K562 (cell line): ENCODE results near the gene STX7. TPM values are rescaled to one million over a fixed set of nuclear protein-coding genes. Genes with fewer than 3 reads are reported as not detected.

Experiments
- ATAC-seq: fragments of 200-7000 bp; cut with Tn5 transposase; 3 replicates; pipeline ENCODE4 v1.9.1; 2020; ENCODE audit warnings: moderate library complexity
- BruUV-seq: library from RNA; stranded (reverse); fragments of 400-500 nt; replicated peaks from 2 replicates; lab custom pipeline; 2021; lab: Mats Ljungman, UMichigan
- CTCF ChIA-PET: fragments of 300-600 bp; formaldehyde crosslinking; extraction: SDS; loops from one replicate; lab custom pipeline; 2021; ENCODE audit warnings: low intra/inter-chr PET ratio; lab: Yijun Ruan, JAX
- POLR2A ChIA-PET: fragments of 300-600, 350-650 bp; sonication (Branson Sonifier 250); formaldehyde crosslinking; extraction: SDS; loops from one replicate; lab custom pipeline; 2021; ENCODE audit warnings: antibody characterized with exemption, inconsistent platforms; lab: Yijun Ruan, JAX
- DNase-seq, 4 experiments: peaks; one replicate each; pipeline versions ENCODE4 v3.0.0 to v3.0.0-alpha.2; 2011 to 2018; ENCODE audit warnings: low spot score in 3 of 4, mixed read lengths in 3 of 4; ENCODE audit errors: extremely low read depth in 1 of 4
- FAIRE-seq: peaks from 2 replicates; lab custom pipeline; 2011; peaks lifted over from hg19 to GRCh38; lab: Jason Lieb, UNC
- H2AFZ ChIP-seq: 2 replicates; pipeline ENCODE4 v1.6.0; 2011; ENCODE audit warnings: low read depth, low read length, control low read depth, inconsistent platforms
- H3K27ac ChIP-seq: fragments of 200-600 bp; 3 replicates; pipeline ENCODE4 v1.8.0; 2011; ENCODE audit warnings: low read depth, mild to moderate bottlenecking, control low read depth, inconsistent platforms, low read length, moderate library complexity, mixed read lengths; ENCODE audit errors: extremely low read depth
- H3K27me3 ChIP-seq, 2 experiments: fragments of 300-600 bp in 1 of 2; 2 replicates in 1 of 2; 3 replicates in 1 of 2; pipeline versions ENCODE4 v1.6.0 to v1.8.0; 2011; ENCODE audit warnings: inconsistent platforms in 2 of 2, low read length in 2 of 2, mild to moderate bottlenecking in 1 of 2, mixed read lengths in 1 of 2, moderate library complexity in 1 of 2; ENCODE audit not compliant: control insufficient read depth in 2 of 2, insufficient read depth in 2 of 2
- H3K36me3 ChIP-seq: fragments of 300-600 bp; 3 replicates; pipeline ENCODE4 v1.8.0; 2011; ENCODE audit warnings: mild to moderate bottlenecking, low read length, inconsistent platforms; ENCODE audit not compliant: control insufficient read depth, insufficient read depth
- H3K4me1 ChIP-seq, 2 experiments: fragments of 200-600 bp in 1 of 2; replicated peaks in 1 of 2; 2 replicates in 1 of 2; 3 replicates in 1 of 2; pipeline versions ENCODE4 v1.5.1 to v1.8.0; 2011; ENCODE audit warnings: inconsistent platforms in 2 of 2, low read length in 2 of 2, mild to moderate bottlenecking in 1 of 2, mixed read lengths in 1 of 2, moderate library complexity in 1 of 2; ENCODE audit not compliant: control insufficient read depth in 2 of 2, insufficient read depth in 2 of 2
- H3K4me2 ChIP-seq: 2 replicates; pipeline ENCODE4 v1.6.1; 2011; ENCODE audit warnings: low read length, control low read depth, inconsistent platforms, mixed read lengths; ENCODE audit not compliant: insufficient read depth
- H3K4me3 ChIP-seq: fragments of 200-600 bp; sonication (generic), shearing (Covaris generic); 2 replicates; pipeline ENCODE4 v1.5.1; 2016; ENCODE audit warnings: control low read depth, inconsistent platforms
- H3K79me2 ChIP-seq: fragments of 200-600 bp; 3 replicates; pipeline ENCODE4 v1.8.0; 2011; ENCODE audit warnings: low read length, inconsistent platforms; ENCODE audit not compliant: control insufficient read depth, insufficient read depth
- H3K9ac ChIP-seq, 2 experiments: 2 replicates each; pipeline versions ENCODE4 v1.6.0 to v1.6.1; 2011; ENCODE audit warnings: low read depth in 2 of 2, low read length in 2 of 2, control low read depth in 1 of 2, inconsistent platforms in 1 of 2, mild to moderate bottlenecking in 1 of 2, mixed read lengths in 1 of 2; ENCODE audit not compliant: insufficient read depth in 1 of 2
- H3K9me1 ChIP-seq: one replicate; pipeline ENCODE4 v1.6.0; 2011; ENCODE audit warnings: inconsistent platforms, mild to moderate bottlenecking, low read length, moderate library complexity; ENCODE audit not compliant: control insufficient read depth, insufficient read depth
- H3K9me3 ChIP-seq: replicated peaks from 2 replicates; pipeline ENCODE4 v1.5.1; 2011; ENCODE audit warnings: low read depth, low read length, inconsistent platforms; ENCODE audit not compliant: control insufficient read depth, insufficient read depth
- H4K20me1 ChIP-seq: replicated peaks from 2 replicates; pipeline ENCODE4 v1.6.1; 2011; ENCODE audit warnings: low read length, inconsistent platforms, mixed read lengths; ENCODE audit not compliant: control insufficient read depth, insufficient read depth
- BRD9 ChIP-seq: fragments of 450-650 bp; IDR thresholded peaks from 2 replicates; pipeline ENCODE4 v1.6.1; 2018; ENCODE audit warnings: low read depth; ENCODE audit not compliant: partially characterized antibody
- HDGF ChIP-seq: fragments of 450-650 bp; IDR thresholded peaks from 2 replicates; pipeline ENCODE4 v1.6.1; 2016
- JUN ChIP-seq, 2 experiments: sonication (generic) in 1 of 2; formaldehyde crosslinking in 1 of 2; IDR thresholded peaks; 2 replicates each; pipeline versions ENCODE4 v1.6.1 to v1.8.0; 2012 to 2022; ENCODE audit warnings: borderline replicate concordance in 2 of 2, mild to moderate bottlenecking in 2 of 2, improper control_type of control experiment in 1 of 2, low read depth in 1 of 2, low read length in 1 of 2, missing genetic modification reagents in 1 of 2
- ZNF165 ChIP-seq: fragments of 250-450 bp; sonication (Bioruptor Pico); IDR thresholded peaks from 2 replicates; pipeline ENCODE4 v1.4.0; 2020; ENCODE audit warnings: borderline replicate concordance
- ZNF184 ChIP-seq: sonication (generic); formaldehyde crosslinking; IDR thresholded peaks from 2 replicates; pipeline ENCODE4 v1.5.0; 2020; ENCODE audit warnings: missing genetic modification reagents
- ZNF512 ChIP-seq: IDR thresholded peaks from 2 replicates; pipeline ENCODE4 v1.6.1; 2016; ENCODE audit warnings: missing genetic modification characterization, missing compliant biosample characterization
- ZNF592 ChIP-seq: fragments of 450-650 bp; IDR thresholded peaks from 2 replicates; pipeline ENCODE4 v1.6.1; 2017; ENCODE audit warnings: antibody characterized with exemption, mild to moderate bottlenecking
- WGBS: fragments of 100-300 bp; shearing (Covaris generic); methylation state at CpG from one replicate; pipeline ENCODE4 v1.1.6; 2016; ENCODE audit warnings: low coverage, mixed read lengths; ENCODE audit not compliant: insufficient coverage; ENCODE audit errors: missing lambda C conversion rate; 5-methylcytosine and 5-hydroxymethylcytosine counted together
- in situ Hi-C: fragments of 300-500 bp; cut with MboI; formaldehyde crosslinking; loops from 4 replicates; pipeline ENCODE4 v1.15.0; 2018; ENCODE audit warnings: inconsistent platforms, mixed read lengths
- intact Hi-C: fragments of 100-400 bp; cut with micrococcal nuclease; formaldehyde crosslinking; loops from 2 replicates; pipeline ENCODE4 v1.14.2; 2022
- polyA plus RNA-seq, 8 experiments: library from polyadenylated mRNA; depleted of rRNA in 4 of 8; stranded (reverse) in 5 of 8; unstranded in 3 of 8; fragments of >200 nt; fragmentation: Nextera tagmentation in 2 of 8; fragmentation: Illumina TruSeq in 1 of 8; extraction: Ambion mirVana in 2 of 8; extraction: Trizol in 1 of 8; gene quantifications; 2 replicates each; pipeline versions ENCODE4 v1.2.1 to v1.2.3, GENCODE V29; 2011 to 2014; ENCODE audit warnings: inconsistent platforms in 1 of 8, missing spikeins in 1 of 8
- total RNA-seq, 7 experiments: library from RNA; depleted of rRNA in 6 of 7; stranded (reverse); fragments of >200 nt in 6 of 7; fragmentation: Illumina TruSeq in 2 of 7; extraction: Trizol in 2 of 7; gene quantifications; 2 replicates each; pipeline versions ENCODE4 v1.2.1 to v1.2.3, GENCODE V29; 2011 to 2021; ENCODE audit warnings: low replicate concordance in 1 of 7

Gene STX7
- total and polyA plus RNA-seq, 9 of the 15 experiments (the other 6 are each of a cell fraction or from before 2014, with no cell fraction given) = 13.0 to 34.4 (median 25.3) TPM

GRCh38 chr6:132515386-132515785 is 2.5 kb upstream of the STX7 start (continued):
- TF ChIP-seq JUN (IDR thresholded peaks at IDR 0.05; ENCODE audit: borderline replicate concordance, low read depth, low read length) (no peak), JUN (CRISPR knock-in tag; IDR thresholded peaks at IDR 0.05; ENCODE audit: borderline replicate concordance) (no peak), ZNF184 (CRISPR knock-in tag) (no peak), HDGF (no peak)
- TF ChIP-seq, all 486 proteins: peak for 0

GRCh38 chr6:132513831-132514545 is 1.1 kb upstream of the STX7 start:
- peak; percentile 59 for FAIRE-seq
- H3K27ac ChIP-seq = no peak overlapping the region

More at GRCh38 chr6:132513831-132514545, 1.1 kb upstream of the STX7 start:
- peaks cover 37% of the 10 kb centered on the region for H3K79me2 ChIP-seq
- H3K4me2 ChIP-seq = peak overlapping the region; percentile 85
- no TSS peak for BruUV-seq
- intact Hi-C loops (loop anchor here (5.0 kb wide), 1 partner anchor 298 kb away; the partner anchor contains the start of gene RPS12), in situ Hi-C loops (loop anchor here (25.0 kb wide), 1 partner anchor 1573 kb away; no protein-coding TSS in a partner anchor)
- H3K9me3 ChIP-seq = no peaks in the 10 kb centered on the region
- H3K9me1 ChIP-seq = no peaks in the 10 kb centered on the region
- peaks cover 0 to 14% of the 10 kb centered on the region in 2 experiments; a peak in 2 of 5 replicates for H3K4me1 ChIP-seq
- H4K20me1 ChIP-seq = no peaks in the 10 kb centered on the region
- H2AFZ ChIP-seq = peak overlapping the region; percentile 86
- H3K36me3 ChIP-seq = 0 out of 3 replicates have a peak, but pooled peaks cover 3% of the 10 kb centered on the region
- no peaks in the 10 kb centered on the region for H3K27me3 ChIP-seq
- ATAC-seq (no peak), DNase-seq (peak in 1 of 4 experiments; percentile 6)
- no peak overlapping the region for H3K4me3 ChIP-seq
- H3K9ac ChIP-seq = peak overlapping the region in 1 of 2 experiments; percentile 35; a peak in 1 of 4 replicates
- 29% methylated on average over 3 of the region's 3 CpGs for WGBS
- TF ChIP-seq ZNF512 (tag) = 0 out of 2 replicates have a peak, but pooled peaks have one; percentile 32
- peak; percentile 1 for TF ChIP-seq BRD9
- TF ChIP-seq ZNF592 = no peak
- no peak for TF ChIP-seq ZNF165 (CRISPR knock-in tag)
- TF ChIP-seq, all 486 proteins: peak for 2
- ChIA-PET CTCF (no interaction called here), POLR2A (interaction anchor here (1.5 kb wide), 1 partner anchor 301 kb away, joined by 12 read pairs; the partner anchor contains the start of gene RPS12)
